ENCODE data around the gene PI16.

PI16 gene

GRCh38 chr6:37008484-37009465 is 54.2 kb downstream of the PI16 start:
- no peaks in the 10 kb centered on the region for H3K4me1 Mint-ChIP-seq
- no peaks in the 10 kb centered on the region for H3K27me3 Mint-ChIP-seq (ENCODE audit: low read depth)
- H3K4me3 Mint-ChIP-seq: no peak overlapping the region
- no peaks in the 10 kb centered on the region for H3K36me3 Mint-ChIP-seq (ENCODE audit: low read depth)
- TF ChIP-seq CTCF (IDR thresholded peaks at IDR 0.05; ENCODE audit: unreplicated experiment in 3 of 3): no peak
- no peak overlapping the region for H3K27ac Mint-ChIP-seq
- no peaks in the 10 kb centered on the region for H3K9me3 Mint-ChIP-seq

GRCh38 chr6:37010402-37010892 is 55.9 kb downstream of the PI16 start:
- no peak overlapping the region for H3K27ac Mint-ChIP-seq
- H3K36me3 Mint-ChIP-seq (ENCODE audit: low read depth): no peaks in the 10 kb centered on the region
- H3K4me1 Mint-ChIP-seq: no peaks in the 10 kb centered on the region
- no peak for TF ChIP-seq CTCF (IDR thresholded peaks at IDR 0.05; ENCODE audit: unreplicated experiment in 3 of 3)
- H3K27me3 Mint-ChIP-seq (ENCODE audit: low read depth): no peaks in the 10 kb centered on the region
- H3K4me3 Mint-ChIP-seq: no peak overlapping the region
- no peaks in the 10 kb centered on the region for H3K9me3 Mint-ChIP-seq

- no peak for TF ChIP-seq CTCF (IDR thresholded peaks at IDR 0.05; ENCODE audit: unreplicated experiment in 3 of 3)
- Mint-ChIP-seq H3K36me3 (ENCODE audit: low read depth) (no peaks in the 10 kb centered on the region), H3K9me3 (no peaks in the 10 kb centered on the region), H3K4me3 (no peak overlapping the region), H3K27me3 (ENCODE audit: low read depth) (no peaks in the 10 kb centered on the region), H3K27ac (no peak overlapping the region), H3K4me1 (no peaks in the 10 kb centered on the region)
Measured at GRCh38 chr6:37011656-37012378, 57.3 kb downstream of the PI16 start.

GRCh38 chr6:37013516-37014491 is 59.3 kb downstream of the PI16 start:
- H3K27me3 Mint-ChIP-seq (ENCODE audit: low read depth): no peaks in the 10 kb centered on the region
- no peaks in the 10 kb centered on the region for H3K36me3 Mint-ChIP-seq (ENCODE audit: low read depth)
- H3K4me1 Mint-ChIP-seq: peaks cover 8% of the 10 kb centered on the region
- no peak for TF ChIP-seq CTCF (IDR thresholded peaks at IDR 0.05; ENCODE audit: unreplicated experiment in 3 of 3)
- no peak overlapping the region for H3K4me3 Mint-ChIP-seq
- no peak overlapping the region for H3K27ac Mint-ChIP-seq
- H3K9me3 Mint-ChIP-seq: no peaks in the 10 kb centered on the region
